Esophagus squamous epithelium (tissue), 4 donors: ENCODE data around the gene CDHR5.

Experiments
- POLR2A ChIP-seq, 4 donors: fragments of 450-650 bp; IDR thresholded peaks; one replicate each; pipeline ENCODE4 v1.6.1; 2017; ENCODE audit warnings: antibody characterized with exemption in 4 of 4, mild to moderate bottlenecking in 4 of 4, moderate library complexity in 3 of 4
- TF ChIP-seq, protein P1 (sequence below), 6 experiments: fragments of 450-650 bp in 4 of 6; fragments of 200-600 bp in 2 of 6; sonication (generic) in 2 of 6; IDR thresholded peaks; one replicate each; pipeline ENCODE4 v1.5.1; 2016 to 2019; ENCODE audit warnings: antibody characterized with exemption in 6 of 6, mild to moderate bottlenecking in 4 of 6, moderate library complexity in 4 of 6

DNA sequence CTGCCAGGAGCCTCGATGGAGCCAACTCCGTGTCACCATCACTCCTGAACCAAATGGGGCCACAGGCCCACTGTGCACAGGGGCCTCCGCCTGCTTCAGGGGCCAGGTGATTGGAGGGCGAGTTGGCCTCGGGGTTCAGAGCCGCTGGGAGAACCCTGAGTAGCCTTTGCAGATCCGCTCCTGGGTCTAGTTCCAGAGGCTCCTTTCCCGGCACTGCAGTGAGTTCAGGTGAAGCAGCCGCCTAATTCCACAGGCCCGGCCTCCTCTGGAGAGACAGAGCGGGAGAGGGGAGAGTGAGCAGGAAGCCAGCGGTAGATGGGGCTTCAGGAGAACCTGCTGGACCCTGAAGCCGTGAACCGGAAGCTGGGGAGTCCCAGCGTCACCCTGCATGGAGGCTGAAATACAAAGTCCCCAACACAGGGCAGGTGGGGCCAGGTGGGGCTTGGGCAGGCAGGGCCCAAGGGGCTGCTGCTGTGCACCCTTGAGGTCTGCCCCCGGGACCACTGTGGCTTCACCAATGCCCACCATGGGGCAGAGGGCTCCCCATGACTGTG, 34.9 kb upstream of the CDHR5 start:
- no peak for TF ChIP-seq POLR2A (IDR thresholded peaks at IDR 0.05)
- TF ChIP-seq, protein P1, sequence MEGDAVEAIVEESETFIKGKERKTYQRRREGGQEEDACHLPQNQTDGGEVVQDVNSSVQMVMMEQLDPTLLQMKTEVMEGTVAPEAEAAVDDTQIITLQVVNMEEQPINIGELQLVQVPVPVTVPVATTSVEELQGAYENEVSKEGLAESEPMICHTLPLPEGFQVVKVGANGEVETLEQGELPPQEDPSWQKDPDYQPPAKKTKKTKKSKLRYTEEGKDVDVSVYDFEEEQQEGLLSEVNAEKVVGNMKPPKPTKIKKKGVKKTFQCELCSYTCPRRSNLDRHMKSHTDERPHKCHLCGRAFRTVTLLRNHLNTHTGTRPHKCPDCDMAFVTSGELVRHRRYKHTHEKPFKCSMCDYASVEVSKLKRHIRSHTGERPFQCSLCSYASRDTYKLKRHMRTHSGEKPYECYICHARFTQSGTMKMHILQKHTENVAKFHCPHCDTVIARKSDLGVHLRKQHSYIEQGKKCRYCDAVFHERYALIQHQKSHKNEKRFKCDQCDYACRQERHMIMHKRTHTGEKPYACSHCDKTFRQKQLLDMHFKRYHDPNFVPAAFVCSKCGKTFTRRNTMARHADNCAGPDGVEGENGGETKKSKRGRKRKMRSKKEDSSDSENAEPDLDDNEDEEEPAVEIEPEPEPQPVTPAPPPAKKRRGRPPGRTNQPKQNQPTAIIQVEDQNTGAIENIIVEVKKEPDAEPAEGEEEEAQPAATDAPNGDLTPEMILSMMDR (IDR thresholded peaks at IDR 0.05), result no peak
